Stimulated activated CD4-positive, alpha-beta T cell treated with anti-CD3 and anti-CD28 coated beads, TNF-alpha, amount 100 ng/mL, for 48 hours (primary cell): ENCODE results near the gene HOXA9.
A peak's percentile ranks its signal among the peaks of the same experiment; 100 is the strongest.

Experiments
- DNase-seq, 3 donors: peaks; one replicate each; pipeline ENCODE4 v3.0.0-alpha.2; 2020; ENCODE audit warnings: low read depth in 3 of 3

The HOXA9 gene

GRCh38 chr7:27165089-27165995 is at the start of gene HOXA9:
TSS of gene HOXA9 (minus strand) at chr7:27165537. CDS start at chr7:27165457, 80 bp downstream.
- DNase-seq = no peak

GRCh38 chr7:27214239-27214950 is 49.1 kb upstream of the HOXA9 start:
- DNase-seq = no peak

DNA sequence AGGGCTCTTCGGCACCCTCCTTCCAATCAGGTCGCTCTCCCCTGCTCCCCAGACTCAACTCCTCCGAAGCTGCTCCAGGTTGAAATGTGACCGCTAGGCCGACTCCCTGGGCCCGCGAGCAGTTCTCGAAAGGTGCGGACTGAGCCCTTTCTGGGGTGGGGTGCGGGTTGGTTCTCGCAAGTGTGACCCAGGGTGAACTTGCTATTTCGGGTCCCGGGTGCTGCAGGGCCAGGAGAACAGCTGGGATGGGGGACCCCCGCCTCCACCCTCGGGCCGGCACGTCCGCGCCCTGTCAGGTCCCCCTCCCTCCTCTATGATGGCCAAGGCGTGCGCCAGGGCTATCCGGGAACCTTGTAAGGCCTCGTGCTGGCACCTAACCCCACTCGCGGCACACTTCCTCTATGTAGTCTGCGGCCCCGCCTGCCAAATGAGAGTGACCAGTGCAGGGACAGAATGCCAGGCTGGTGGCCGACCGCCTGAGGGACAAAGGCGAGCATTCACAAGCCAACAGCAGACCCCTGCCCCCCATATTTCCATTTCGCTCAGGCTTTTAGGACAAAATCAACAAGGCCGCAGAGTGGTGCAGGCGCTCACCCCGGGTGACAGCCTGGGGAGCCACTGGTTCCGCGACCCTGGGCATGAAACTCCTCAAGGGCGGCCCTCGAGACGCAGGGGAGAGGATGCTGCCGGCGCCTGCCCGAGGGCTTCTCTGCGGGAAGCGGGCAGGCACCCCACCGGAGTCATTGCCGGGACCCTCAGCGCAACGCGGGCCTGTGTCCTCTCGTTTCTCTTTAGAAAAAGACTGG is 48.3 kb upstream of the HOXA9 start:
- DNase-seq = no peak

GRCh38 chr7:27212497-27213432 is 47.4 kb upstream of the HOXA9 start:
- no peak for DNase-seq

DNA sequence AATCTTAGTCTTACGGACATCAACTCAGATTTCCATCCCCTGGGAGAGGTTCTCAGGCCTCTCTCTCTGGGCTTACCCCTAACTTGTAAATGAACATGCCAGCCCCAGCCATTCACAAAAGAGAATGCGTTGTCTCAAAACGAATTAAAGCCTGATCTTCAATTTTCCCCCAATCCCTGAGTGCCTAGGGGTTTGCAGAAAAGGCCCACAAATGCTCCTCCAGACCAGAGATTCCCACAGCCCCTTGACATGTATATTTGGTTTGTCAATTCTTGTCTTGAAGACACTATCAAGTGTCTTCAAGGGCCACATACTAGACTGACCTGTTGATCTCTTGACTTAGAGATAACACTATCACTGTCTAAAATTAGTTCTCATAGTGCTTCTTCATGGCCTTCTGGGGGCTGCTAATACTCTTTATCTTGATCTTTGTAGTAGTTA is 46.4 kb upstream of the HOXA9 start:
- DNase-seq = no peak

GRCh38 chr7:27211084-27211446 is 45.7 kb upstream of the HOXA9 start:
- DNase-seq = no peak

- peak in 1 of 3 donors; percentile 48 for DNase-seq
Observed at GRCh38 chr7:27210441-27211083, 45.2 kb upstream of the HOXA9 start.

- no peak for DNase-seq
Observed at GRCh38 chr7:27209933-27210440, 44.6 kb upstream of the HOXA9 start.

DNA sequence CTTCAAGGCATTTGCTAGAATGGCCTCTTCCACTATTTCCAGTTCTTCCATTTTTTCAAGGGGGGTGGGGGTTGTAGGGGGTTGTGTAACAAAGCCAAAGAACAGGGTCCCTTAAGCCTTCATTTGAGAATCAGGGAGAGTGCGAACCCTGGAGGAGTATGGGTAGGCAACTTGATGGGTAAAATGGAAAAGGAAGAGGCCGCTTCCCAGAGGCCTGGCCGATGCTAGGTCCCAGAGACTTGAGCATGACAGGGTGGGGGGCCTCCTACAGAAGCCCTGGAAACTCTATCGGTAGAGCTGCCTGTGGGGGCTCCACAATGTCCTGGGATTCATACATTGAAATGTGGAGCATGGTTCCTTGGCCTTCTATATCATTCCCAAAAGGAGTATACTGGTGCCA is 43.7 kb upstream of the HOXA9 start:
- DNase-seq = no peak

DNA sequence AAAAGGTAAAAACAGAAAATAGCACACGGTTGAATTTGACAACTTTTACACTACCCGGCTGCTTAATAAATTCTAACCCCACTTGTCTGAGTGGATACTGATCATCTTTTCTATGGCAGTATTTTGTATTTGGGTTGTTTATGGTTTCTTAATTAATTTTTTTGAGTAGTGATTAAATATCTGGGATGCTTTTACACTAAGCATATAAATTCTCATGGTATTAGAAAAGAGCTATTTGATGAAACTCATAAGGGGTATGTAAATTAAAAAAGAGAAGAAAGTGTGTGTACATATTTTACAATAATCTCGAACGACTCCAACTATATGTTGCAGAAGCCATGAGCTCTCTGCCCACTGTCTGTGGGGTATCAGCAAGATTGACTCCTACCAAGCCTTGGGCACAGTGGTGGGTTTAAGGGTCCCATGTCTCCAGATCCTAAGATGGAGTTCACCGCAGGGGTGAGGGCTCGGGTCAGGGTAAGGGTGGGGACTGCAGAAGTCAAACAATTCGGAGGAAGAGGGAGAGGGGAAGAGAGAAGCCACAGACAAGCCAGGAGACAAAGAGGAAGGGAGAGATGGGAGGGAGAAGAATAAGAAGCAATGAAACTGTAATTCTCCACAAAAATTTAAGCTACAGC is 42.1 kb upstream of the HOXA9 start:
- no peak for DNase-seq

DNA sequence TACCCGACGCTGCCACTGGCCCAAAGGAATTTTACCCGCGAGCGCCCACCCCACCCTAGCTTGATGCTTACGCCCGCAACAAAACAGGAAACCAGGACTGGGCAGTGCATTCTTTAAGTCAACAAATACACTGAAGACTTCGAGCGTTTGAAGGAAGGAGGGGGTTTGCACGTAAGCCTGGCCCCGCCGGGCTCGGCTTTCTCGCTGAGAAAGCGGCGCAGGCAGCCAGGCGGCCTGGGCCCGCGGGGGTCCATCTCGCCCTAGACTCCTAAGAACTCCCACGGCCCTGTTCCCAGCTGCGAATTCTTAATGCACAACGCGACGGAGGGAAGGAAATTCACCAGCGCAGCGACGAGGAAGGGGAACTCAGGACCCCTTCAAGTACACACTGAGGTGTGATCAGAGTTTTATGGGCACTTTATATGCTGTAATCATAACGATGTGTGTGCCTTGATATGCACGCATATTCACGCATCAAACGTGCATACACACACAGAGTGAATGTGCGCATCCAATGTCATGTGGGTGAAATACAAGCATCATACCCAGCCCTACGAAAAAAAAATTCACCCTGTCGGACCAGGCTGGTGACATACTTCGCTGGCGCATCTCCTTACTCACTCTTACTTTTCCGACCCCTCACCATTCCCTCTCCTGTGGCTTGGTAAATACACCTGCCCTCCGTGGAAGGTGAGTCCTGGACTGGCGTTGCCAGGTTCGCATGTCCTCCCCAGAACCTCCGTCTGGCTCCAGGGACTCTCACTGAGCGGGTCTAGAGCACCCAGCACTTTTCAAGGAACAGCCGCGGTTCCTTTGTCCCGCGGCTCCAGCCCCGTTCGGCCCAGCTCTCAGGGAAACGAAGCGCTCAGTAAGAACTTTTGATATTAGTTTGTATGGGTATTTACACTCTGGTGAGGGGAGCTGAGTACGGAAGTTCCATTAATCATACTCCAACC is 40.3 kb upstream of the HOXA9 start:
- no peak for DNase-seq

GRCh38 chr7:27204851-27205322 is 39.5 kb upstream of the HOXA9 start:
- DNase-seq = no peak

DNA sequence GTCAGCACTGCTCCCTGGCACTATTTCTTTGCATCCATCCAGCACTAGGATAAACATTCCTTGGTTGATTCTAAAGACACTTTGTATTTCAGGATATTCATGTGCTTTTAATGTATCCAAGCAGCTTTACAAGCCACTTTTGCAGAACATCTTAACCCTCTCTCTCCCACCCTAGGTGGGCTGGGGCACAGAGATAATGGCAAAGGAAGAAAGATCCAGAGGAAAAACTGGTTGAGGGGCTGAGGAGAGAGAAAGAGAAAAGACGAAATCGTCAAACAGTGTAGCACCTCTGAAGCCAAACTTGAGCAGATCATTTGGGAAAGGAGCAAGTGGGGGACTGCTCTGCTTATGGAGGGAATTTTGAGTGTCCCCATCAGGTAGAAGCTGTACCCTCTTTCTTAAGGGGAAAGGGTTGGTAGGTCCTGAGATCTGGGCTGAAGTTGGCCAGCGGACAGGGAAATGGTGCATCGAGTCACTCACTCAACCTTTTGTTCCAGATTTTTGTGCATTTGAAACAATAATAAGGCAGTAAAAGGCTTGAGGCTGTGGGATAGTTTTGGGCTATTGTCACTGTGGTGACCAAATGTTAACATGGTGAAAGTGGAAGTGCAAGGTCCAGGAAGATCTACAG is 38.7 kb upstream of the HOXA9 start:
- no peak for DNase-seq

DNA sequence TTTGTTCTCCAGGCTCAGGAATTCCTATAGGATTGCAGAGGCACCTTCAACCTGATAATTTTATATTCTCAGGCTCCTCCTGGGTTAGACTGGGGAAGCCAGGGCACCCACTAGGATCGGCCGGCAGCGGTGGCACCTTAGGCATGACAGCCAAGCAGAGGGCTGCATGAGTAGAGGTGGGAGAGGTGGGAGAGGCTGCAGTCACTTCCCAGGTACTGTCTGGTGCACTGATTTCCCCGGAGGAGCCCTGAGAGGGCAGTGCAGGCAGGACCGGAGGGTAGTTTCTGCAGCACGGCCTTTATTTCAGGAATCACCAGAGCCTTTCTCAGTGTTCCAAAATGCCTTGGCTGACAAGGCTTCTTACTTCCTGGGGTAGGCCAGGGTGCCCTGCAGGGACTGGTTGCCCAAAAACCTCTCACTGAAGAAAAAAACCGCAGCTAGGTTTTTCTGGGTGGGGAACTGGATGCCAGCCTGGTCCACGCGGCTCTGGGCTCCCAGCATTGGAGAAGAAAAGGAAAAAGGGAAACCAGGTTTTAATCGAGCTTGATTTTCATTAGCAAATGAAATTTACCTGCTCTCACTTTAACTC is 38.1 kb upstream of the HOXA9 start:
- no peak for DNase-seq

GRCh38 chr7:27202862-27203134 is 37.5 kb upstream of the HOXA9 start:
- no peak for DNase-seq

- DNase-seq = no peak
Observed at GRCh38 chr7:27202018-27202861, 36.9 kb upstream of the HOXA9 start.

DNA sequence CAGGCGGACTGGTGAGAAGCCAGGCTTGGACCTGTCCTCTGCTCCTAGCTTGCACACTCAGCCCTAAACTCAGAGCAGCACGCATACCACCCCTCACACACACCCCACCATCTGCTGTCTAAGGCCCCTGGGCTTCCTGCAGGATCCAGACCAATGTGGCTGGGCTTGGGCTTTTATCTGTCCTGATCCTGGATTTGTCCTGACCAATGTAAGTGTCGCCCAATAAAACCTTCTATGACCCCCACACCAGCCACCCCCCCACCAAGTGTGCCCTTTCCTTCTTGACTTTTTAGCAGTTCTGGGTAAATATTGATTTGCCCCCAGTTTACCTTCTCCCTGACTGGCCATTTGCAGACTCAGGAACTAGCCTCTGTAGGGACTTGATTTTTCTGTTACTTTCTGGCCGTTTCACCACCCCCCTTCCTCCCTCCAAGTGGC is 36.3 kb upstream of the HOXA9 start:
- DNase-seq = no peak
